Loucy (cell line): ENCODE measurements around the gene GUSB.
"Not testable (repeated sequence)": the region's sequence is repeated elsewhere in the genome, so short reads cannot be mapped to it uniquely, and the experiment has no call there.

Experiments
- H2AFZ ChIP-seq: fragments of 200-600 bp; sonication (generic); 2 replicates; pipeline ENCODE4 v1.6.0; 2016; ENCODE audit warnings: antibody characterized with exemption, mild to moderate bottlenecking, low read length, moderate library complexity
- H3F3A ChIP-seq: fragments of 200-600 bp; 2 replicates; pipeline ENCODE4 v1.6.0; 2016; ENCODE audit warnings: antibody characterized with exemption, low read depth, mild to moderate bottlenecking
- H3K27me3 ChIP-seq: fragments of 200-600 bp; sonication (generic); 2 replicates; pipeline ENCODE4 v1.6.1; 2014; ENCODE audit warnings: low read length, mild to moderate bottlenecking; ENCODE audit not compliant: insufficient read depth, poor library complexity, severe bottlenecking
- H3K36me3 ChIP-seq: fragments of 200-600 bp; sonication (generic); 2 replicates; pipeline ENCODE4 v1.6.1; 2016; ENCODE audit warnings: low read length; ENCODE audit not compliant: insufficient read depth
- H3K4me1 ChIP-seq: fragments of 200-600 bp; sonication (generic); 2 replicates; pipeline ENCODE4 v1.5.1; 2014; ENCODE audit warnings: low read length, mild to moderate bottlenecking; ENCODE audit not compliant: insufficient read depth, poor library complexity, severe bottlenecking
- H3K4me2 ChIP-seq: fragments of 200-600 bp; sonication (generic); 2 replicates; pipeline ENCODE4 v1.6.0; 2014; ENCODE audit warnings: antibody characterized with exemption, low read length, low read depth, mild to moderate bottlenecking; ENCODE audit not compliant: poor library complexity, severe bottlenecking
- H3K4me3 ChIP-seq: fragments of 200-600 bp; sonication (generic); 2 replicates; pipeline ENCODE4 v1.5.1; 2014; ENCODE audit warnings: low read length, mild to moderate bottlenecking, mixed read lengths; ENCODE audit not compliant: poor library complexity, severe bottlenecking
- H3K79me2 ChIP-seq: fragments of 200-600 bp; sonication (generic); 2 replicates; pipeline ENCODE4 v1.6.1; 2014; ENCODE audit warnings: low read length; ENCODE audit not compliant: insufficient read depth
- H3K9ac ChIP-seq: fragments of 200-600 bp; sonication (generic); 2 replicates; pipeline ENCODE4 v1.6.0; 2014; ENCODE audit warnings: mild to moderate bottlenecking, low read depth, low read length, moderate library complexity; ENCODE audit not compliant: poor library complexity, severe bottlenecking
- H3K9me2 ChIP-seq: fragments of 200-600 bp; sonication (generic); replicated peaks from 2 replicates; pipeline ENCODE4 v1.6.1; 2016; ENCODE audit warnings: low read depth, low read length, mixed read lengths
- H3K9me3 ChIP-seq: fragments of 200-600 bp; sonication (generic); 2 replicates; pipeline ENCODE4 v1.6.1; 2014; ENCODE audit warnings: mild to moderate bottlenecking, antibody characterized with exemption, low read length, low read depth; ENCODE audit not compliant: insufficient read depth
- H4K20me1 ChIP-seq: fragments of 200-600 bp; sonication (generic); 2 replicates; pipeline ENCODE4 v1.6.0; 2014; ENCODE audit warnings: antibody characterized with exemption, low read length, mild to moderate bottlenecking; ENCODE audit not compliant: insufficient read depth, poor library complexity, severe bottlenecking
- EZH2phosphoT487 ChIP-seq: fragments of 200-600 bp; IDR thresholded peaks from 2 replicates; pipeline ENCODE4 v1.6.1; 2018; ENCODE audit warnings: antibody characterized with exemption, mild to moderate bottlenecking, moderate library complexity, borderline replicate concordance
- TF ChIP-seq, protein P1 (sequence below): fragments of 200-600 bp; sonication (generic); conservative IDR thresholded peaks from 2 replicates; pipeline ENCODE4 v1.5.1; 2014; ENCODE audit warnings: mild to moderate bottlenecking, antibody characterized with exemption, low read length

The GUSB gene

DNA sequence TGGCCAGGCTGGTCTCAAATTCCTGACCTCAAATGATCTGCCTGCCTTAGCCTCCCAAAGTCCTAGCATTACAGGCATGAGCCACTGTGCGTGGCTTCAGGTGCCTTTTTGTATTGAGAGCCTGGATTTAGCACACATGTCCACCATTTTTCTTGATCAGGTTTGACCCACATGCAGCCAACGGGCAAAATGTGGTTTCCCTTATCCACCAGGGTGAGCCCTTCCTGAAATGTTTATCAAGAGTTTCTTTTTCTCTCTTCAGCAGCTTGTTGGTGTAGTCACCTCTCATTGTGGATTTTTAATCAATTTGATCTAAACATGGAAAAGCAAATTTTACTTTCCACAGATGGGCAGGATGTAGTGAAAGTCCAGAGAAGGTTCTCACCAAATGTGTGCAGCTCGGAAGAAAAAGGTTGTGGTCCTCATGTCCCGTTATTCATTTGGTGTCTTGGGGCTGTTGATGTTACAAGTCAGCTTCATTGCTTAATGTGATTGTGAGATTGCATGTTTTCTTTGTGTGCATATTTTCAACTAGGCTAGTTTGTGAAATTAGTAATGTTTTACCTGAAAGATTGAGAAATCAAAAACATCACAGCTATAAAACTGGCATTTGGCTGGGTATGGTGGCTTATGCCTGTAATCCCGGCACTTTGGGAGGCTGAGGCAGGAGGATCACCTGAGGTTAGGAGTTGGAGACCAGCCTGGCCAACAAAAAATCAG is 28.9 kb downstream of the GUSB start:
- H4K20me1 ChIP-seq, result peaks cover 3% of the 10 kb centered on the region
- no peaks in the 10 kb centered on the region for H3F3A ChIP-seq

GRCh38 chr7:65951837-65952578 is 30.0 kb downstream of the GUSB start:
- Histone ChIP-seq H4K20me1 (peaks cover 3% of the 10 kb centered on the region), H3K4me3 (no peak overlapping the region), H3K36me3 (peaks cover 28% of the 10 kb centered on the region), H3K9ac (no peak overlapping the region), H3K9me2 (no peaks in the 10 kb centered on the region), H3K27me3 (no peaks in the 10 kb centered on the region), H3K4me2 (no peak overlapping the region), H3F3A (no peaks in the 10 kb centered on the region), H2AFZ (no peak overlapping the region), H3K4me1 (no peaks in the 10 kb centered on the region), H3K79me2 (no peaks in the 10 kb centered on the region), H3K9me3 (no peaks in the 10 kb centered on the region)
- TF ChIP-seq, protein P1, sequence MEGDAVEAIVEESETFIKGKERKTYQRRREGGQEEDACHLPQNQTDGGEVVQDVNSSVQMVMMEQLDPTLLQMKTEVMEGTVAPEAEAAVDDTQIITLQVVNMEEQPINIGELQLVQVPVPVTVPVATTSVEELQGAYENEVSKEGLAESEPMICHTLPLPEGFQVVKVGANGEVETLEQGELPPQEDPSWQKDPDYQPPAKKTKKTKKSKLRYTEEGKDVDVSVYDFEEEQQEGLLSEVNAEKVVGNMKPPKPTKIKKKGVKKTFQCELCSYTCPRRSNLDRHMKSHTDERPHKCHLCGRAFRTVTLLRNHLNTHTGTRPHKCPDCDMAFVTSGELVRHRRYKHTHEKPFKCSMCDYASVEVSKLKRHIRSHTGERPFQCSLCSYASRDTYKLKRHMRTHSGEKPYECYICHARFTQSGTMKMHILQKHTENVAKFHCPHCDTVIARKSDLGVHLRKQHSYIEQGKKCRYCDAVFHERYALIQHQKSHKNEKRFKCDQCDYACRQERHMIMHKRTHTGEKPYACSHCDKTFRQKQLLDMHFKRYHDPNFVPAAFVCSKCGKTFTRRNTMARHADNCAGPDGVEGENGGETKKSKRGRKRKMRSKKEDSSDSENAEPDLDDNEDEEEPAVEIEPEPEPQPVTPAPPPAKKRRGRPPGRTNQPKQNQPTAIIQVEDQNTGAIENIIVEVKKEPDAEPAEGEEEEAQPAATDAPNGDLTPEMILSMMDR, result no peak
- TF ChIP-seq EZH2phosphoT487, result no peak

More for the DNA sequence above, 28.9 kb downstream of the GUSB start:
- Histone ChIP-seq H3K9me3 (no peaks in the 10 kb centered on the region), H3K27me3 (no peaks in the 10 kb centered on the region), H3K4me1 (no peaks in the 10 kb centered on the region), H3K4me3 (no peak overlapping the region), H3K9me2 (no peaks in the 10 kb centered on the region), H3K79me2 (no peaks in the 10 kb centered on the region), H3K9ac (no peak overlapping the region), H3K36me3 (peaks cover 35% of the 10 kb centered on the region), H3K4me2 (no peak overlapping the region), H2AFZ (no peak overlapping the region)
- no peak for TF ChIP-seq EZH2phosphoT487
- TF ChIP-seq, protein P1, result no peak; the same call in 1 of the 2 replicates

DNA sequence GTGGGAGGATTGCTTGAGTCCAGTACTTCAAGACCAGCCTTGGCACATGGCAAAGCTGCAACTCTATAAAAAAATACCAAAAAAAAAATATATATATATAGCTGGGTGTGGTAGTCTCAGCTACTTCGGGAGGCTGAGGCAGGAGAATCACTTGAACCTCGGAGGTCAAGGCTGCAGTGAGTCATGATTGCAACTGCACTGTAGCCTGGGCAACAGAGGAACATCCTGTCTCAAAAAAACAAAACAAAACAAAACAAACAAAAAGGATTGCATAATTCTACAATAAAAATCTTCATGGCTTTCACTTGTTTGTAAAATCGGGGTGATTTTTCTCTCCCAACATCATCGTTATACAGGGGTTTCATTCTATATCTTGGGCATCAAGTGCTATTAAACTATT is 35.1 kb downstream of the GUSB start:
- no peaks in the 10 kb centered on the region; the same call in 1 of the 2 replicates for H3K79me2 ChIP-seq
- H2AFZ ChIP-seq, result no peak overlapping the region
- H3K4me1 ChIP-seq, result no peaks in the 10 kb centered on the region
- H3K4me3 ChIP-seq, result no peak overlapping the region
- H3K9ac ChIP-seq, result no peak overlapping the region
- no peak for TF ChIP-seq EZH2phosphoT487
- TF ChIP-seq, protein P1, result no peak
- H3K27me3 ChIP-seq, result no peaks in the 10 kb centered on the region
- no peaks in the 10 kb centered on the region for H3K36me3 ChIP-seq
- H4K20me1 ChIP-seq, result peaks cover 3% of the 10 kb centered on the region
- H3F3A ChIP-seq, result no peaks in the 10 kb centered on the region
- no peaks in the 10 kb centered on the region for H3K9me2 ChIP-seq
- no peak overlapping the region for H3K4me2 ChIP-seq
- no peaks in the 10 kb centered on the region for H3K9me3 ChIP-seq

DNA sequence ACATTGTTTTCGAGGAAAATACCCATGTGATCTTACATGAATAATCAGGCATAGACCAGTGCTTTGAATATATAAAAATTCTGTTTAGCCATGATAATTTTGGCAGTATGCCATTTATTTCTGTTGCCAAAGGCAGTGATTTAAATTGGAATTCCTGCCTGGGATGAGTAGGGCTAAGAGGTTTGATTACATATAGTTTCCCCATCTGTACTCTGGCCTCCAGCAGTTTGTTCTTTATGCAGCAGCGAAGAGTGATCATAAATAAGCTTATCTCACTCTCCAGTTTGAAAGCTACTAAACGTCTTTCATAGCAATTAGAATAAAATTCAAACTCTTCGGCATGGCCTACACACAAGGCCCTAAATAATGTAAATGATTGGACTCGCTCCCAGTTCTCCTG is 36.2 kb downstream of the GUSB start:
- H3K4me2 ChIP-seq, H3K9ac ChIP-seq, H3K9me3 ChIP-seq, H3K4me3 ChIP-seq, H2AFZ ChIP-seq, H3K27me3 ChIP-seq, H3F3A ChIP-seq, H3K36me3 ChIP-seq, H3K4me1 ChIP-seq, H4K20me1 ChIP-seq, H3K9me2 ChIP-seq, H3K79me2 ChIP-seq: not testable (repeated sequence)
